ENCODE results near the gene MPL. TPM values are rescaled to one million over a fixed set of nuclear protein-coding genes. Genes with fewer than 3 reads are reported as not detected.

MPL gene
- total and polyA plus RNA-seq, 2 of the 8 experiments (the other 6 are each of a cell fraction or from before 2014, with no cell fraction given), result 0.08 TPM; not detected in 1

GRCh38 chr1:43354471-43354870, 16.9 kb downstream of the MPL start (continued):
- no peak for TF ChIP-seq GABPA (IDR thresholded peaks at IDR 0.05; ENCODE audit: borderline replicate concordance, insufficient read depth, low read length)
